Cardiac atrium fibroblast (primary cell): ENCODE data around the gene STK25. TPM values are rescaled to one million over a fixed set of nuclear protein-coding genes. Genes with fewer than 3 reads are reported as not detected.

ENCODE experiments used
- total RNA-seq: library from RNA; depleted of rRNA; stranded (reverse); fragments of >200 nt; gene quantifications from 2 replicates; pipeline ENCODE4 v1.2.3, GENCODE V29; 2015

STK25 gene
- total RNA-seq: 198 and 268 TPM in 2 replicates

DNA sequence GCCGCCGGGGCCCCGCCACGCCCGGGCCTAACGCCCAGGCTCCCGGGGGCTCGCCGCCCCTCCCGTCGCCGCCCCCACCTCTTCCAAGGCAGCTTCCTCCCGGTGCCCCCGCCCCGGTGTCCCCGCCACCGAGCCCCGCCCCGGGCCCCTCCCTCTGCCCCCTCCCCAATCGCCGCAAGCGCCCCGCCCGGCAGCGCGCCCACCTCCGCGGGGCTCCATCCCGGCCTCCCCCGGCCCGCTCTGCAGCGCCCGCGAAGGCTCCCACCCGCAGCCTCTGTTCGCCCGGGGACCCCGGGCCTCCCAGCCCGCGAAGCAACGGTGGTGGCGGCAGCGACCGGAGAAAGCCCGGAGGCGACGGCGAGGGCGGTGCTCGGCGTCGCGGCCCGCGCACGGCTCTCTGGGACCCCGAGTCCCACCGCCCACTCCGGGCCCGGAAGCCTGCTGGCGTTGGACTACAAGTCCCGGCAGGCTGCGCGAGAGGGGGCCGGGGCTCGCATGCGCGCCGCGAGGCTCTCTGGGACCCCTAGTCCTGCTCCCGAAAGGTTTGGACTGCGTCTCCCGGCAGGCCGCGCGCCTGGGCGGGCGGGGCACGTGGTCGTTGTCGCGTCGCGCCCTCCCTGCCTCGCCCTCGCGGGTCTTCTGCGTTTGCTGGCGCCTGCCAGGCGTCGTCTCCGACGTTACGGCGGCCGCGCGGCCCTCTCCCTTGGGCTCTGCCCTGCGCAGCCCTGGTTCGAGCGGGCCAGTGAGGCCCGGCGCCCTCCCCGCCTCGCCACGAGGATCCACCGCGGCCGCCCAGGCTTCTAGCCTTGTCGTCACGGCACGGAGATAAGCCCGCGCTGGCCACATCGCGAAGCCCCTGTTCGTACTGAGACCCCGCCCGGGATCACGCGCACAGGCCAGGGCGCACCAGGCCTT, at the start of gene STK25:
STK25 (minus strand) TSS at position 345 of the 915 bp plus-strand sequence. CDS start 549 bp downstream, outside the sequence.

Other genes with a start within 250 kb of the STK25 start
- 646 and 686 TPM in 2 replicates for gene HDLBP, start 192.9 kb downstream of the STK25 start, total RNA-seq
- gene SEPTIN2, start 192.7 kb downstream of the STK25 start, total RNA-seq: 364 and 366 TPM in 2 replicates
- 30.3 and 42.9 TPM in 2 replicates for gene FARP2, start 152.3 kb downstream of the STK25 start, total RNA-seq
- 64.0 and 78.2 TPM in 2 replicates for gene BOK, start 50.2 kb upstream of the STK25 start, total RNA-seq
- gene THAP4, start 128.6 kb upstream of the STK25 start, total RNA-seq: 36.3 and 46.2 TPM in 2 replicates
- gene ATG4B, start 129.1 kb upstream of the STK25 start, total RNA-seq: 54.6 and 61.7 TPM in 2 replicates
- gene DTYMK, start 178.2 kb upstream of the STK25 start, total RNA-seq: 28.8 and 31.6 TPM in 2 replicates
- gene ING5, start 193.5 kb upstream of the STK25 start, total RNA-seq: 10.8 and 18.3 TPM in 2 replicates
- 13.0 and 14.6 TPM in 2 replicates for gene D2HGDH, start 226.0 kb upstream of the STK25 start, total RNA-seq